ENCODE data around the gene RWDD3. TPM values are rescaled to one million over a fixed set of nuclear protein-coding genes. Genes with fewer than 3 reads are reported as not detected.

The RWDD3 gene
- total and polyA plus RNA-seq, 2 of the 4 experiments (the other 2 are of a cell fraction), result 10.4 to 13.6 TPM

DNA sequence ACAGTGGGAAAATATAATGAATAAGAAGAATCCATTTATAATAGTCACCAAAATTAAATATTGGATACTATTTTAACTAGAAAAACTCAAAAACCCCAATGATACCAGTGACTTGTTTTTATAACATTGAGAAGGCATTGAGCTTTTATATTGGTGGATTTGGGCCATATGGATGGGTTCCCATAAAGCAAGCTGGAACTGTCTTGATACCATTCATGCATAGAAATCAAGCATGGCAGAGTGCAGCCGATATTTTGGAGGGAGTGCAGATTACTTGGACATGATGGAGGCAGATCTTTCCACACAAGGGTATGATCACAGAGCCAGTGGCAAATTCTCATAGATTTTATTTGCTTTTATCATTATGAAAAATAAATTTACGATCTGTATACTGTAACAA is 3.8 kb upstream of the RWDD3 start:
- Histone ChIP-seq H2AK5ac (ENCODE audit: low read depth, low read length) (no peak overlapping the region), H4K20me1 (ENCODE audit: insufficient read depth, low read length) (no peaks in the 10 kb centered on the region), H3K23ac (ENCODE audit: low read depth, low read length) (no peak overlapping the region), H3K4me2 (ENCODE audit: low read depth, low read length) (no peak overlapping the region), H3K9me3 (ENCODE audit: control insufficient read depth, insufficient read depth, low read length) (no peaks in the 10 kb centered on the region), H2AK9ac (replicated peaks; ENCODE audit: low read depth, low read length, poor library complexity) (no peak overlapping the region), H2BK15ac (ENCODE audit: low read depth, low read length) (no peak overlapping the region), H2BK20ac (ENCODE audit: low read depth, low read length) (no peak overlapping the region), H4K91ac (ENCODE audit: insufficient read depth, low read depth, low read length) (no peak overlapping the region), H3K56ac (ENCODE audit: extremely low read depth, insufficient read depth, low read length) (no peak overlapping the region), H3K79me1 (ENCODE audit: low read depth in 1 of 2, low read length in 2 of 2) (peaks cover 5 to 13% of the 10 kb centered on the region in 2 experiments), H3K14ac (replicated peaks; ENCODE audit: low read depth, low read length) (no peak overlapping the region), H3K4me3 (ENCODE audit: insufficient read depth, low read depth, low read length) (no peak overlapping the region), H3K36me3 (ENCODE audit: control insufficient read depth, insufficient read depth, low read length) (no peaks in the 10 kb centered on the region), H2AFZ (replicated peaks; ENCODE audit: low read length, poor library complexity) (no peak overlapping the region), H3K27me3 (ENCODE audit: control insufficient read depth, insufficient read depth, low read length) (no peaks in the 10 kb centered on the region), H3K18ac (ENCODE audit: low read depth, low read length) (no peak overlapping the region), H3K9me1 (ENCODE audit: insufficient read depth, low read length) (no peaks in the 10 kb centered on the region), H3K4ac (ENCODE audit: low read depth, low read length) (no peak overlapping the region), H3K4me1 (ENCODE audit: control insufficient read depth, insufficient read depth, low read length) (peaks cover 1% of the 10 kb centered on the region; the same call in 1 of the 2 replicates), H3K27ac (ENCODE audit: insufficient read depth, low read length) (no peak overlapping the region), H2BK120ac (ENCODE audit: low read depth, low read length) (no peak overlapping the region), H4K5ac (ENCODE audit: low read depth, low read length) (no peak overlapping the region), H3K9ac (ENCODE audit: low read depth, low read length) (no peak overlapping the region), H2BK5ac (ENCODE audit: low read depth, low read length, poor library complexity, severe bottlenecking) (no peak overlapping the region), H4K8ac (ENCODE audit: low read depth in 2 of 2, low read length in 2 of 2) (no peak overlapping the region)
- POLR2A ChIA-PET (ENCODE audit: unreplicated experiment), result no interaction called here
- TF ChIP-seq RCOR1 (IDR thresholded peaks at IDR 0.05; ENCODE audit: insufficient replicate concordance, low read length) (no peak), MAFK (IDR thresholded peaks at IDR 0.05; ENCODE audit: low read depth, low read length) (no peak), SMC3 (IDR thresholded peaks at IDR 0.05; ENCODE audit: low read depth, low read length) (no peak), MAZ (IDR thresholded peaks at IDR 0.05; ENCODE audit: borderline replicate concordance, low read depth, low read length) (no peak), CEBPB (IDR thresholded peaks at IDR 0.05; ENCODE audit: low read depth, low read length) (no peak), RFX5 (IDR thresholded peaks at IDR 0.05; ENCODE audit: low read depth, low read length) (no peak), BHLHE40 (IDR thresholded peaks at IDR 0.05; ENCODE audit: low read depth, low read length) (no peak), RAD21 (IDR thresholded peaks at IDR 0.05; ENCODE audit: low read length) (no peak), CHD1 (IDR thresholded peaks at IDR 0.05; ENCODE audit: low read depth, low read length) (no peak), FOS (IDR thresholded peaks at IDR 0.05; ENCODE audit: low read depth, low read length) (no peak), MXI1 (IDR thresholded peaks at IDR 0.05; ENCODE audit: borderline replicate concordance, low read depth, low read length) (no peak), NFE2L2 (IDR thresholded peaks at IDR 0.05; ENCODE audit: low read depth, low read length) (no peak), POLR2A (IDR thresholded peaks at IDR 0.05; ENCODE audit: low read depth, low read length) (no peak)
- TF ChIP-seq, protein P1, sequence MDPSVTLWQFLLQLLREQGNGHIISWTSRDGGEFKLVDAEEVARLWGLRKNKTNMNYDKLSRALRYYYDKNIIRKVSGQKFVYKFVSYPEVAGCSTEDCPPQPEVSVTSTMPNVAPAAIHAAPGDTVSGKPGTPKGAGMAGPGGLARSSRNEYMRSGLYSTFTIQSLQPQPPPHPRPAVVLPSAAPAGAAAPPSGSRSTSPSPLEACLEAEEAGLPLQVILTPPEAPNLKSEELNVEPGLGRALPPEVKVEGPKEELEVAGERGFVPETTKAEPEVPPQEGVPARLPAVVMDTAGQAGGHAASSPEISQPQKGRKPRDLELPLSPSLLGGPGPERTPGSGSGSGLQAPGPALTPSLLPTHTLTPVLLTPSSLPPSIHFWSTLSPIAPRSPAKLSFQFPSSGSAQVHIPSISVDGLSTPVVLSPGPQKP (IDR thresholded peaks at IDR 0.05; ENCODE audit: borderline replicate concordance, low read depth, low read length), result no peak
- TF ChIP-seq, protein P2, sequence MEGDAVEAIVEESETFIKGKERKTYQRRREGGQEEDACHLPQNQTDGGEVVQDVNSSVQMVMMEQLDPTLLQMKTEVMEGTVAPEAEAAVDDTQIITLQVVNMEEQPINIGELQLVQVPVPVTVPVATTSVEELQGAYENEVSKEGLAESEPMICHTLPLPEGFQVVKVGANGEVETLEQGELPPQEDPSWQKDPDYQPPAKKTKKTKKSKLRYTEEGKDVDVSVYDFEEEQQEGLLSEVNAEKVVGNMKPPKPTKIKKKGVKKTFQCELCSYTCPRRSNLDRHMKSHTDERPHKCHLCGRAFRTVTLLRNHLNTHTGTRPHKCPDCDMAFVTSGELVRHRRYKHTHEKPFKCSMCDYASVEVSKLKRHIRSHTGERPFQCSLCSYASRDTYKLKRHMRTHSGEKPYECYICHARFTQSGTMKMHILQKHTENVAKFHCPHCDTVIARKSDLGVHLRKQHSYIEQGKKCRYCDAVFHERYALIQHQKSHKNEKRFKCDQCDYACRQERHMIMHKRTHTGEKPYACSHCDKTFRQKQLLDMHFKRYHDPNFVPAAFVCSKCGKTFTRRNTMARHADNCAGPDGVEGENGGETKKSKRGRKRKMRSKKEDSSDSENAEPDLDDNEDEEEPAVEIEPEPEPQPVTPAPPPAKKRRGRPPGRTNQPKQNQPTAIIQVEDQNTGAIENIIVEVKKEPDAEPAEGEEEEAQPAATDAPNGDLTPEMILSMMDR (conservative IDR thresholded peaks at IDR 0.05; ENCODE audit: low read depth, low read length), result no peak
- TF ChIP-seq, protein P3, sequence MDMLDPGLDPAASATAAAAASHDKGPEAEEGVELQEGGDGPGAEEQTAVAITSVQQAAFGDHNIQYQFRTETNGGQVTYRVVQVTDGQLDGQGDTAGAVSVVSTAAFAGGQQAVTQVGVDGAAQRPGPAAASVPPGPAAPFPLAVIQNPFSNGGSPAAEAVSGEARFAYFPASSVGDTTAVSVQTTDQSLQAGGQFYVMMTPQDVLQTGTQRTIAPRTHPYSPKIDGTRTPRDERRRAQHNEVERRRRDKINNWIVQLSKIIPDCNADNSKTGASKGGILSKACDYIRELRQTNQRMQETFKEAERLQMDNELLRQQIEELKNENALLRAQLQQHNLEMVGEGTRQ (IDR thresholded peaks at IDR 0.05; ENCODE audit: low read depth, low read length), result no peak
- ATAC-seq (ENCODE audit: low read depth) (no peak), DNase-seq (no peak)
- WGBS, 2 experiments (ENCODE audit: extremely low coverage in 2 of 2, insufficient read length in 1 of 2), result no CpG with 5 or more reads among the region's 2 CpGs
- intact Hi-C loops (cut with micrococcal nuclease) (loop anchor here (10.0 kb wide), 1 partner anchor 305 kb away; the partner anchor contains the start of gene CNN3), dilution Hi-C loops (cut with HindIII; ENCODE audit: low sequenced_read_pairs, unreplicated experiment) (no loop called here), in situ Hi-C loops (cut with MboI; ENCODE audit: low sequenced_read_pairs) (loop anchor here (10.0 kb wide), 1 partner anchor 385 kb away; no protein-coding TSS in a partner anchor)
- BruUV-seq (replicated peaks), result no TSS peak
- CTCF ChIA-PET, result no interaction called here
